ENCODE data around the gene RASGEF1C. TPM values are rescaled to one million over a fixed set of nuclear protein-coding genes. Genes with fewer than 3 reads are reported as not detected.
A peak's percentile ranks its signal among the peaks of the same experiment; 100 is the strongest.
"Not testable (repeated sequence)": the region's sequence is repeated elsewhere in the genome, so short reads cannot be mapped to it uniquely, and the experiment has no call there.

Gene RASGEF1C
- total RNA-seq, 3 donors from 2014 or later, result 0.73 TPM; not detected in 2

GRCh38 chr5:180090098-180090768 is 118.8 kb downstream of the RASGEF1C start:
- Histone ChIP-seq H3K36me3 (no peaks in the 10 kb centered on the region), H3K9me3 (no peaks in the 10 kb centered on the region), H3K27me3 (no peaks in the 10 kb centered on the region), H3K27ac (peak overlapping the region; percentile 74 to 87), H3K4me3 (peak overlapping the region; percentile 43 to 69 (median 55)), H3K4me1 (no peaks in the 10 kb centered on the region)
- intact Hi-C loops (cut with DNase I; ENCODE audit: low total_unique reads), result no loop called here
- peak in 1 of 2 donors; percentile 49 for DNase-seq (ENCODE audit: low spot score in 2 of 2)
- TF ChIP-seq POLR2AphosphoS5 (IDR thresholded peaks at IDR 0.05) (peak in 1 of 3 donors; percentile 26), CTCF (IDR thresholded peaks at IDR 0.05) (peak; percentile 66 to 84 (median 70)), POLR2A (IDR thresholded peaks at IDR 0.05) (no peak)

GRCh38 chr5:180089628-180090027 is 119.4 kb downstream of the RASGEF1C start:
- intact Hi-C loops (cut with DNase I; ENCODE audit: low total_unique reads); H3K27ac ChIP-seq: not testable (repeated sequence)

GRCh38 chr5:180088561-180088960 is 120.5 kb downstream of the RASGEF1C start:
- Histone ChIP-seq H3K36me3 (no peaks in the 10 kb centered on the region), H3K9me3 (no peaks in the 10 kb centered on the region), H3K4me3 (no peak overlapping the region), H3K4me1 (no peaks in the 10 kb centered on the region), H3K27ac (no peak overlapping the region), H3K27me3 (no peaks in the 10 kb centered on the region)
- no peak for TF ChIP-seq CTCF (IDR thresholded peaks at IDR 0.05)
- TF ChIP-seq POLR2AphosphoS5 (IDR thresholded peaks at IDR 0.05), result no peak
- no peak for TF ChIP-seq POLR2A (IDR thresholded peaks at IDR 0.05)
- no peak for DNase-seq (ENCODE audit: low spot score in 2 of 2)
- intact Hi-C loops (cut with DNase I; ENCODE audit: low total_unique reads), result no loop called here

More at GRCh38 chr5:180089628-180090027, 119.4 kb downstream of the RASGEF1C start:
- peak overlapping the region; percentile 43 to 69 (median 55) for H3K4me3 ChIP-seq
- not testable (repeated sequence) for DNase-seq (ENCODE audit: low spot score in 2 of 2); H3K4me1 ChIP-seq; H3K36me3 ChIP-seq; H3K27me3 ChIP-seq; H3K9me3 ChIP-seq

GRCh38 chr5:180086816-180087399 is 122.1 kb downstream of the RASGEF1C start:
- Histone ChIP-seq H3K27me3 (no peaks in the 10 kb centered on the region), H3K4me1 (no peaks in the 10 kb centered on the region), H3K4me3 (no peak overlapping the region), H3K36me3 (no peaks in the 10 kb centered on the region), H3K9me3 (no peaks in the 10 kb centered on the region), H3K27ac (no peak overlapping the region)
- no peak for DNase-seq (ENCODE audit: low spot score in 2 of 2)
- no peak for TF ChIP-seq CTCF (IDR thresholded peaks at IDR 0.05)
- no peak for TF ChIP-seq POLR2A (IDR thresholded peaks at IDR 0.05)
- TF ChIP-seq POLR2AphosphoS5 (IDR thresholded peaks at IDR 0.05), result no peak
- intact Hi-C loops (cut with DNase I; ENCODE audit: low total_unique reads), result no loop called here

- H3K27me3 ChIP-seq, result no peaks in the 10 kb centered on the region
- H3K27ac ChIP-seq, result no peak overlapping the region
- no peak overlapping the region for H3K4me3 ChIP-seq
- TF ChIP-seq POLR2AphosphoS5 (IDR thresholded peaks at IDR 0.05) (no peak), POLR2A (IDR thresholded peaks at IDR 0.05) (no peak), CTCF (IDR thresholded peaks at IDR 0.05) (no peak)
- no peaks in the 10 kb centered on the region for H3K9me3 ChIP-seq
- intact Hi-C loops (cut with DNase I; ENCODE audit: low total_unique reads), result no loop called here
- no peaks in the 10 kb centered on the region for H3K4me1 ChIP-seq
- DNase-seq (ENCODE audit: low spot score in 2 of 2), result no peak
- H3K36me3 ChIP-seq, result no peaks in the 10 kb centered on the region
Observed at GRCh38 chr5:180085837-180086236, 123.2 kb downstream of the RASGEF1C start.
